IMR-90 (cell line): ENCODE data around the gene CDH23. TPM values are rescaled to one million over a fixed set of nuclear protein-coding genes. Genes with fewer than 3 reads are reported as not detected.

Source experiments
- ATAC-seq: fragments of 200-7000 bp; cut with Tn5 transposase; 2 replicates; pipeline ENCODE4 v1.9.1; 2020; ENCODE audit warnings: low read depth, mild to moderate bottlenecking, moderate library complexity
- BruUV-seq: library from RNA; stranded (reverse); fragments of 400-500 nt; replicated peaks from 2 replicates; lab custom pipeline; 2021; lab: Mats Ljungman, UMichigan
- CTCF ChIA-PET: fragments of 300-600 bp; formaldehyde crosslinking; extraction: SDS; loops from one replicate; lab custom pipeline; 2021; ENCODE audit warnings: antibody characterized with exemption; lab: Yijun Ruan, JAX
- POLR2A ChIA-PET: fragments of 300-600 bp; sonication (Branson Sonifier 250); formaldehyde crosslinking; loops from one replicate; lab custom pipeline; 2022; ENCODE audit warnings: antibody characterized with exemption; ENCODE audit not compliant: unreplicated experiment; lab: Charles Lee
- DNase-seq: peaks from one replicate; pipeline ENCODE4 v3.0.0; 2013
- H2AFZ ChIP-seq: replicated peaks from 2 replicates; pipeline ENCODE3; 2013; ENCODE audit warnings: low read length, mild to moderate bottlenecking; ENCODE audit not compliant: poor library complexity
- H2AK5ac ChIP-seq: 2 replicates; pipeline ENCODE4 v1.6.1; 2013; ENCODE audit warnings: low read depth, low read length, inconsistent platforms
- H2AK9ac ChIP-seq: replicated peaks from 2 replicates; pipeline ENCODE3; 2013; ENCODE audit warnings: mild to moderate bottlenecking, low read depth, low read length, moderate library complexity; ENCODE audit not compliant: poor library complexity
- H2BK120ac ChIP-seq: 2 replicates; pipeline ENCODE4 v1.6.1; 2013; ENCODE audit warnings: low read depth, low read length, inconsistent platforms
- H2BK15ac ChIP-seq: 3 replicates; pipeline ENCODE4 v1.6.1; 2013; ENCODE audit warnings: low read depth, low read length, inconsistent platforms
- H2BK20ac ChIP-seq: 2 replicates; pipeline ENCODE4 v1.6.1; 2013; ENCODE audit warnings: low read depth, mild to moderate bottlenecking, inconsistent platforms, low read length, moderate library complexity
- H2BK5ac ChIP-seq: 2 replicates; pipeline ENCODE4 v1.6.1; 2013; ENCODE audit warnings: mild to moderate bottlenecking, low read depth, low read length, inconsistent platforms; ENCODE audit not compliant: poor library complexity, severe bottlenecking
- H3K14ac ChIP-seq: replicated peaks from 2 replicates; pipeline ENCODE4 v1.6.1; 2013; ENCODE audit warnings: low read depth, low read length, inconsistent platforms
- H3K18ac ChIP-seq: 2 replicates; pipeline ENCODE4 v1.6.1; 2013; ENCODE audit warnings: low read depth, low read length, control low read depth
- H3K23ac ChIP-seq: 2 replicates; pipeline ENCODE4 v1.6.1; 2013; ENCODE audit warnings: low read depth, low read length, inconsistent platforms
- H3K27ac ChIP-seq: 2 replicates; pipeline ENCODE4 v1.5.1; 2013; ENCODE audit warnings: mild to moderate bottlenecking, control low read depth, low read length; ENCODE audit not compliant: insufficient read depth
- H3K27me3 ChIP-seq: 2 replicates; pipeline ENCODE4 v1.6.1; 2013; ENCODE audit warnings: low read length; ENCODE audit not compliant: control insufficient read depth, insufficient read depth
- H3K36me3 ChIP-seq: 2 replicates; pipeline ENCODE4 v1.6.1; 2013; ENCODE audit warnings: low read length, mixed read lengths; ENCODE audit not compliant: control insufficient read depth, insufficient read depth
- H3K4ac ChIP-seq: 2 replicates; pipeline ENCODE4 v1.6.1; 2013; ENCODE audit warnings: low read depth, low read length, inconsistent platforms
- H3K4me1 ChIP-seq: 2 replicates; pipeline ENCODE4 v1.6.1; 2013; ENCODE audit warnings: low read length, mixed read lengths; ENCODE audit not compliant: control insufficient read depth, insufficient read depth
- H3K4me2 ChIP-seq: 2 replicates; pipeline ENCODE4 v1.6.1; 2013; ENCODE audit warnings: low read depth, mild to moderate bottlenecking, control low read depth, low read length, moderate library complexity
- H3K4me3 ChIP-seq: 2 replicates; pipeline ENCODE4 v1.5.1; 2013; ENCODE audit warnings: low read depth, mild to moderate bottlenecking, control low read depth, low read length, moderate library complexity; ENCODE audit not compliant: insufficient read depth
- H3K56ac ChIP-seq: 2 replicates; pipeline ENCODE4 v1.6.1; 2013; ENCODE audit warnings: low read length, inconsistent platforms; ENCODE audit not compliant: insufficient read depth; ENCODE audit errors: extremely low read depth
- H3K79me1 ChIP-seq, 2 experiments: 2 replicates each; pipeline ENCODE4 v1.6.1; 2013; ENCODE audit warnings: low read length in 2 of 2, inconsistent platforms in 1 of 2, low read depth in 1 of 2
- H3K9ac ChIP-seq: 2 replicates; pipeline ENCODE4 v1.6.1; 2013; ENCODE audit warnings: low read depth, low read length, control low read depth
- H3K9me1 ChIP-seq: 2 replicates; pipeline ENCODE4 v1.6.1; 2013; ENCODE audit warnings: low read length, inconsistent platforms; ENCODE audit not compliant: insufficient read depth
- H3K9me3 ChIP-seq: 2 replicates; pipeline ENCODE4 v1.6.1; 2013; ENCODE audit warnings: low read length; ENCODE audit not compliant: control insufficient read depth, insufficient read depth
- H4K20me1 ChIP-seq: 2 replicates; pipeline ENCODE4 v1.6.1; 2013; ENCODE audit warnings: low read length, inconsistent platforms; ENCODE audit not compliant: insufficient read depth
- H4K5ac ChIP-seq: 2 replicates; pipeline ENCODE4 v1.6.1; 2013; ENCODE audit warnings: mild to moderate bottlenecking, low read depth, low read length, control low read depth
- H4K8ac ChIP-seq, 2 experiments: 2 replicates each; pipeline ENCODE4 v1.6.1; 2013; ENCODE audit warnings: low read depth in 2 of 2, low read length in 2 of 2, control low read depth in 1 of 2, inconsistent platforms in 1 of 2
- H4K91ac ChIP-seq: 2 replicates; pipeline ENCODE4 v1.6.1; 2013; ENCODE audit warnings: low read depth, low read length, inconsistent platforms; ENCODE audit not compliant: insufficient read depth
- FOS ChIP-seq: fragments of 150-350 bp; IDR thresholded peaks from 2 replicates; pipeline ENCODE4 v1.6.1; 2016; ENCODE audit warnings: low read depth, low read length
- RFX5 ChIP-seq: IDR thresholded peaks from 2 replicates; pipeline ENCODE4 v1.8.0; 2012; ENCODE audit warnings: low read depth, mild to moderate bottlenecking, low read length, moderate library complexity
- WGBS, 2 experiments: methylation state at CpG; one replicate each; pipeline versions ENCODE4 v1.1.5 to v1.1.7; 2013; ENCODE audit warnings: missing lambda C conversion rate in 2 of 2; ENCODE audit not compliant: insufficient read length in 1 of 2; ENCODE audit errors: extremely low coverage in 2 of 2; 5-methylcytosine and 5-hydroxymethylcytosine counted together
- dilution Hi-C: fragments of 300-500 bp; cut with HindIII; formaldehyde crosslinking; loops from one replicate; pipeline ENCODE4 v1.14.3; 2018; ENCODE audit warnings: low sequenced_read_pairs; ENCODE audit not compliant: unreplicated experiment
- in situ Hi-C: fragments of 300-500 bp; cut with MboI; formaldehyde crosslinking; loops from 3 replicates; pipeline ENCODE4 v1.14.3; 2019; ENCODE audit warnings: low sequenced_read_pairs, inconsistent platforms, mixed read lengths
- intact Hi-C: fragments of 100-400 bp; cut with micrococcal nuclease; formaldehyde crosslinking; loops from 2 replicates; pipeline ENCODE4 v1.10.0; 2022
- polyA plus RNA-seq, 3 experiments: library from polyadenylated mRNA; depleted of rRNA; stranded (reverse); fragments of >200 nt; gene quantifications; 2 replicates each; pipeline ENCODE4 v1.2.3, GENCODE V29; 2012; ENCODE audit warnings: low replicate concordance in 1 of 3
- total RNA-seq: library from RNA; depleted of rRNA; stranded (reverse); fragments of >200 nt; gene quantifications from 2 replicates; pipeline ENCODE4 v1.2.3, GENCODE V29; 2012
- TF ChIP-seq, protein P1 (sequence below): fragments of 150-350 bp; IDR thresholded peaks from 2 replicates; pipeline ENCODE4 v1.6.1; 2016; ENCODE audit warnings: low read depth, mild to moderate bottlenecking, low read length, moderate library complexity, borderline replicate concordance

CDH23 gene
- total and polyA plus RNA-seq, 2 of the 4 experiments (the other 2 are of a cell fraction): under 0.01 to 0.03 TPM

GRCh38 chr10:71656220-71656619, 259.5 kb downstream of the CDH23 start:
- no TSS peak for BruUV-seq
- CTCF ChIA-PET: no interaction called here

More at GRCh38 chr10:71656220-71656619, 259.5 kb downstream of the CDH23 start:
- Histone ChIP-seq H2BK20ac (no peak overlapping the region), H4K91ac (no peak overlapping the region), H3K4ac (no peak overlapping the region), H3K56ac (no peak overlapping the region), H2AK9ac (no peak overlapping the region), H3K4me1 (no peaks in the 10 kb centered on the region), H4K8ac (no peak overlapping the region), H3K18ac (no peak overlapping the region), H3K9me1 (no peaks in the 10 kb centered on the region), H4K5ac (no peak overlapping the region), H2BK15ac (no peak overlapping the region), H3K27ac (no peak overlapping the region), H2BK120ac (no peak overlapping the region), H3K79me1 (no peaks in the 10 kb centered on the region), H3K27me3 (peaks cover 60% of the 10 kb centered on the region), H2AK5ac (no peak overlapping the region), H3K14ac (no peak overlapping the region), H3K36me3 (no peaks in the 10 kb centered on the region), H2BK5ac (no peak overlapping the region), H3K23ac (no peak overlapping the region), H3K4me3 (no peak overlapping the region), H4K20me1 (no peaks in the 10 kb centered on the region), H3K9me3 (no peaks in the 10 kb centered on the region), H2AFZ (no peak overlapping the region), H3K9ac (no peak overlapping the region), H3K4me2 (no peak overlapping the region)
- dilution Hi-C loops: no loop called here
- 64% methylated on average over 3 of the region's 7 CpGs; no CpG with 5 or more reads in 1 of the 2 experiments for WGBS, 2 experiments
- ATAC-seq: no peak
- POLR2A ChIA-PET: no interaction called here
- DNase-seq: no peak
- in situ Hi-C loops: no loop called here
- TF ChIP-seq FOS (no peak), RFX5 (no peak)
- TF ChIP-seq, protein P1, sequence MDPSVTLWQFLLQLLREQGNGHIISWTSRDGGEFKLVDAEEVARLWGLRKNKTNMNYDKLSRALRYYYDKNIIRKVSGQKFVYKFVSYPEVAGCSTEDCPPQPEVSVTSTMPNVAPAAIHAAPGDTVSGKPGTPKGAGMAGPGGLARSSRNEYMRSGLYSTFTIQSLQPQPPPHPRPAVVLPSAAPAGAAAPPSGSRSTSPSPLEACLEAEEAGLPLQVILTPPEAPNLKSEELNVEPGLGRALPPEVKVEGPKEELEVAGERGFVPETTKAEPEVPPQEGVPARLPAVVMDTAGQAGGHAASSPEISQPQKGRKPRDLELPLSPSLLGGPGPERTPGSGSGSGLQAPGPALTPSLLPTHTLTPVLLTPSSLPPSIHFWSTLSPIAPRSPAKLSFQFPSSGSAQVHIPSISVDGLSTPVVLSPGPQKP: no peak
- intact Hi-C loops: no loop called here
